A673 (cell line): Measurements from ENCODE around the gene LDHAL6B. TPM values are rescaled to one million over a fixed set of nuclear protein-coding genes. Genes with fewer than 3 reads are reported as not detected.

Experiments
- BruUV-seq: library from RNA; stranded (reverse); fragments of 400-500 nt; replicated peaks from 2 replicates; lab custom pipeline; 2021; lab: Mats Ljungman, UMichigan
- CTCF ChIA-PET: fragments of 300-600 bp; sonication (Branson Sonifier 250); formaldehyde crosslinking; loops from one replicate; lab custom pipeline; 2022; ENCODE audit warnings: antibody characterized with exemption; lab: Charles Lee
- POLR2A ChIA-PET: fragments of 300-600 bp; sonication (Branson Sonifier 250); formaldehyde crosslinking; loops from one replicate; lab custom pipeline; 2022; ENCODE audit warnings: antibody characterized with exemption; ENCODE audit not compliant: low non-redundant PET; lab: Charles Lee
- DNase-seq: peaks from one replicate; pipeline ENCODE4 v3.0.0-alpha.2; 2015; ENCODE audit warnings: low spot score
- H3K27ac ChIP-seq: fragments of 200-600 bp; sonication (generic); 2 replicates; pipeline ENCODE4 v1.5.1; 2016; ENCODE audit warnings: mixed run types, low read depth, mild to moderate bottlenecking, mixed read lengths, antibody characterized with exemption, low read length; ENCODE audit not compliant: poor library complexity, severe bottlenecking
- H3K27me3 ChIP-seq: fragments of 200-600 bp; sonication (generic); replicated peaks from 2 replicates; pipeline ENCODE4 v1.6.1; 2017; ENCODE audit warnings: mixed run types, low read depth, mild to moderate bottlenecking, mixed read lengths, antibody characterized with exemption, low read length; ENCODE audit not compliant: insufficient read depth, poor library complexity
- H3K36me3 ChIP-seq: fragments of 200-600 bp; sonication (generic); 2 replicates; pipeline ENCODE4 v1.6.1; 2016; ENCODE audit warnings: mixed run types, mild to moderate bottlenecking, mixed read lengths, antibody characterized with exemption, low read length; ENCODE audit not compliant: insufficient read depth, poor library complexity, severe bottlenecking
- H3K4me1 ChIP-seq: fragments of 200-600 bp; sonication (generic); 2 replicates; pipeline ENCODE4 v1.6.1; 2017; ENCODE audit warnings: mixed run types, mild to moderate bottlenecking, mixed read lengths, antibody characterized with exemption, low read length; ENCODE audit not compliant: insufficient read depth, poor library complexity, severe bottlenecking
- H3K4me3 ChIP-seq: fragments of 200-600 bp; sonication (generic); 2 replicates; pipeline ENCODE4 v1.5.1; 2016; ENCODE audit warnings: low read depth, mixed run types, mild to moderate bottlenecking, mixed read lengths, low read length; ENCODE audit not compliant: poor library complexity, severe bottlenecking
- H3K9me3 ChIP-seq: fragments of 200-600 bp; sonication (generic); 2 replicates; pipeline ENCODE4 v1.6.1; 2016; ENCODE audit warnings: mixed run types, low read depth, mild to moderate bottlenecking, mixed read lengths, antibody characterized with exemption, low read length; ENCODE audit not compliant: poor library complexity, severe bottlenecking
- CTCF ChIP-seq: fragments of 300-800, 200-600 bp; sonication (generic); conservative IDR thresholded peaks from 2 replicates; pipeline ENCODE4 v1.5.1; 2017; ENCODE audit warnings: low read depth, mild to moderate bottlenecking, antibody characterized with exemption, low read length, moderate library complexity, mixed read lengths
- EZH2 ChIP-seq: fragments of 200-600 bp; sonication (generic); IDR thresholded peaks from 2 replicates; pipeline ENCODE4 v1.6.1; 2017; ENCODE audit warnings: borderline replicate concordance, low read depth, mild to moderate bottlenecking, mixed read lengths, antibody characterized with exemption, low read length; ENCODE audit not compliant: poor library complexity, severe bottlenecking
- intact Hi-C: fragments of 100-400 bp; cut with micrococcal nuclease; formaldehyde crosslinking; loops from one replicate; pipeline ENCODE4 v1.10.0; 2022; ENCODE audit not compliant: unreplicated experiment
- total RNA-seq: library from RNA; stranded (reverse); gene quantifications from 2 replicates; pipeline ENCODE4 v1.2.3, GENCODE V29; 2021

LDHAL6B gene
- total RNA-seq, 1 experiment from 2014 or later: not detected

- no peak overlapping the region for H3K27ac ChIP-seq
- no peaks in the 10 kb centered on the region for H3K27me3 ChIP-seq
- no TSS peak for BruUV-seq
- DNase-seq: no peak
- no peaks in the 10 kb centered on the region for H3K4me1 ChIP-seq
- CTCF ChIA-PET: no interaction called here
- intact Hi-C loops: no loop called here
- H3K36me3 ChIP-seq: no peaks in the 10 kb centered on the region
- no peaks in the 10 kb centered on the region for H3K9me3 ChIP-seq
- TF ChIP-seq EZH2: no peak
- TF ChIP-seq CTCF: no peak
- no peak overlapping the region for H3K4me3 ChIP-seq
- POLR2A ChIA-PET: no interaction called here
These were observed 22.4 kb downstream of the LDHAL6B start for GRCh38 chr15:59229015-59229414.

GRCh38 chr15:59229453-59229852 lies 22.8 kb downstream of the LDHAL6B start:
- no peaks in the 10 kb centered on the region for H3K9me3 ChIP-seq
- no peaks in the 10 kb centered on the region for H3K36me3 ChIP-seq
- H3K4me1 ChIP-seq: no peaks in the 10 kb centered on the region
- no TSS peak for BruUV-seq
- H3K27ac ChIP-seq: no peak overlapping the region
- H3K4me3 ChIP-seq: no peak overlapping the region
- no peak for DNase-seq
- intact Hi-C loops: no loop called here
- no peaks in the 10 kb centered on the region for H3K27me3 ChIP-seq
- TF ChIP-seq EZH2: no peak
- no peak for TF ChIP-seq CTCF
- CTCF ChIA-PET: no interaction called here
- POLR2A ChIA-PET: no interaction called here

GRCh38 chr15:59230531-59231055 lies 23.9 kb downstream of the LDHAL6B start:
- CTCF ChIA-PET: no interaction called here
- Histone ChIP-seq H3K36me3 (no peaks in the 10 kb centered on the region), H3K4me3 (no peak overlapping the region), H3K4me1 (no peaks in the 10 kb centered on the region), H3K27me3 (no peaks in the 10 kb centered on the region), H3K9me3 (no peaks in the 10 kb centered on the region), H3K27ac (no peak overlapping the region)
- intact Hi-C loops: no loop called here
- TF ChIP-seq EZH2: no peak
- TF ChIP-seq CTCF: no peak
- POLR2A ChIA-PET: no interaction called here
- no TSS peak for BruUV-seq
- no peak for DNase-seq
